ENCODE data around the gene CFTR. TPM values are rescaled to one million over a fixed set of nuclear protein-coding genes. Genes with fewer than 3 reads are reported as not detected.

CFTR gene
- total RNA-seq, 1 experiment from 2014 or later, result 0.72 TPM

GRCh38 chr7:117689406-117689805 lies 209.6 kb downstream of the CFTR start (continued):
- TF ChIP-seq KAT7 (CRISPR knock-in tag; IDR thresholded peaks at IDR 0.05; ENCODE audit: borderline replicate concordance) (no peak), GRHL2 (CRISPR knock-in tag; IDR thresholded peaks at IDR 0.05; ENCODE audit: insufficient replicate concordance, severe bottlenecking) (no peak), ZNF532 (CRISPR knock-in tag; IDR thresholded peaks at IDR 0.05; ENCODE audit: borderline replicate concordance) (no peak), ATF3 (CRISPR knock-in tag; conservative IDR thresholded peaks at IDR 0.05) (no peak), SMAD4 (CRISPR knock-in tag; IDR thresholded peaks at IDR 0.05) (no peak)
- TF ChIP-seq, protein P1, sequence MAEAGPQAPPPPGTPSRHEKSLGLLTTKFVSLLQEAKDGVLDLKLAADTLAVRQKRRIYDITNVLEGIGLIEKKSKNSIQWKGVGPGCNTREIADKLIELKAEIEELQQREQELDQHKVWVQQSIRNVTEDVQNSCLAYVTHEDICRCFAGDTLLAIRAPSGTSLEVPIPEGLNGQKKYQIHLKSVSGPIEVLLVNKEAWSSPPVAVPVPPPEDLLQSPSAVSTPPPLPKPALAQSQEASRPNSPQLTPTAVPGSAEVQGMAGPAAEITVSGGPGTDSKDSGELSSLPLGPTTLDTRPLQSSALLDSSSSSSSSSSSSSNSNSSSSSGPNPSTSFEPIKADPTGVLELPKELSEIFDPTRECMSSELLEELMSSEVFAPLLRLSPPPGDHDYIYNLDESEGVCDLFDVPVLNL (CRISPR knock-in tag; IDR thresholded peaks at IDR 0.05; ENCODE audit: borderline replicate concordance, low read depth), result no peak

- Mint-ChIP-seq H3K4me3 (no peak overlapping the region), H3K36me3 (no peaks in the 10 kb centered on the region), H3K27ac (no peak overlapping the region), H3K27me3 (ENCODE audit: low read depth) (no peaks in the 10 kb centered on the region), H3K9me3 (0 out of 2 replicates have a peak, but pooled peaks cover 10% of the 10 kb centered on the region), H3K4me1 (0 out of 2 replicates have a peak, but pooled peaks cover 2% of the 10 kb centered on the region)
- CTCF ChIA-PET, result interaction anchor here (1.4 kb wide), 1 partner anchor 26 kb away, joined by 4 read pairs; no protein-coding TSS in a partner anchor
- DNase-seq (ENCODE audit: low spot score) (no peak), ATAC-seq (peak; percentile 53; the same call in 1 of the 2 replicates)
- POLR2A ChIA-PET, result no interaction called here
- TF ChIP-seq PRRX2 (CRISPR knock-in tag; IDR thresholded peaks at IDR 0.05) (no peak), ZNF317 (CRISPR knock-in tag; IDR thresholded peaks at IDR 0.05; ENCODE audit: borderline replicate concordance, low read depth) (no peak), ERG (CRISPR knock-in tag; IDR thresholded peaks at IDR 0.05) (no peak), ZNF138 (CRISPR knock-in tag; conservative IDR thresholded peaks at IDR 0.05) (no peak), FOXK1 (CRISPR knock-in tag; IDR thresholded peaks at IDR 0.05) (no peak), HMGXB4 (CRISPR knock-in tag; IDR thresholded peaks at IDR 0.05) (no peak), CBFB (CRISPR knock-in tag; IDR thresholded peaks at IDR 0.05; ENCODE audit: low read depth) (no peak), NR3C1 (CRISPR knock-in tag; conservative IDR thresholded peaks at IDR 0.05; ENCODE audit: low read depth) (no peak), PRDM15 (CRISPR knock-in tag; IDR thresholded peaks at IDR 0.05) (no peak)
- TF ChIP-seq, protein P2, sequence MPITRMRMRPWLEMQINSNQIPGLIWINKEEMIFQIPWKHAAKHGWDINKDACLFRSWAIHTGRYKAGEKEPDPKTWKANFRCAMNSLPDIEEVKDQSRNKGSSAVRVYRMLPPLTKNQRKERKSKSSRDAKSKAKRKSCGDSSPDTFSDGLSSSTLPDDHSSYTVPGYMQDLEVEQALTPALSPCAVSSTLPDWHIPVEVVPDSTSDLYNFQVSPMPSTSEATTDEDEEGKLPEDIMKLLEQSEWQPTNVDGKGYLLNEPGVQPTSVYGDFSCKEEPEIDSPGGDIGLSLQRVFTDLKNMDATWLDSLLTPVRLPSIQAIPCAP (CRISPR knock-in tag; IDR thresholded peaks at IDR 0.05), result no peak
- TF ChIP-seq, protein P3, sequence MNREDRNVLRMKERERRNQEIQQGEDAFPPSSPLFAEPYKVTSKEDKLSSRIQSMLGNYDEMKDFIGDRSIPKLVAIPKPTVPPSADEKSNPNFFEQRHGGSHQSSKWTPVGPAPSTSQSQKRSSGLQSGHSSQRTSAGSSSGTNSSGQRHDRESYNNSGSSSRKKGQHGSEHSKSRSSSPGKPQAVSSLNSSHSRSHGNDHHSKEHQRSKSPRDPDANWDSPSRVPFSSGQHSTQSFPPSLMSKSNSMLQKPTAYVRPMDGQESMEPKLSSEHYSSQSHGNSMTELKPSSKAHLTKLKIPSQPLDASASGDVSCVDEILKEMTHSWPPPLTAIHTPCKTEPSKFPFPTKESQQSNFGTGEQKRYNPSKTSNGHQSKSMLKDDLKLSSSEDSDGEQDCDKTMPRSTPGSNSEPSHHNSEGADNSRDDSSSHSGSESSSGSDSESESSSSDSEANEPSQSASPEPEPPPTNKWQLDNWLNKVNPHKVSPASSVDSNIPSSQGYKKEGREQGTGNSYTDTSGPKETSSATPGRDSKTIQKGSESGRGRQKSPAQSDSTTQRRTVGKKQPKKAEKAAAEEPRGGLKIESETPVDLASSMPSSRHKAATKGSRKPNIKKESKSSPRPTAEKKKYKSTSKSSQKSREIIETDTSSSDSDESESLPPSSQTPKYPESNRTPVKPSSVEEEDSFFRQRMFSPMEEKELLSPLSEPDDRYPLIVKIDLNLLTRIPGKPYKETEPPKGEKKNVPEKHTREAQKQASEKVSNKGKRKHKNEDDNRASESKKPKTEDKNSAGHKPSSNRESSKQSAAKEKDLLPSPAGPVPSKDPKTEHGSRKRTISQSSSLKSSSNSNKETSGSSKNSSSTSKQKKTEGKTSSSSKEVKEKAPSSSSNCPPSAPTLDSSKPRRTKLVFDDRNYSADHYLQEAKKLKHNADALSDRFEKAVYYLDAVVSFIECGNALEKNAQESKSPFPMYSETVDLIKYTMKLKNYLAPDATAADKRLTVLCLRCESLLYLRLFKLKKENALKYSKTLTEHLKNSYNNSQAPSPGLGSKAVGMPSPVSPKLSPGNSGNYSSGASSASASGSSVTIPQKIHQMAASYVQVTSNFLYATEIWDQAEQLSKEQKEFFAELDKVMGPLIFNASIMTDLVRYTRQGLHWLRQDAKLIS (CRISPR knock-in tag; IDR thresholded peaks at IDR 0.05; ENCODE audit: borderline replicate concordance), result no peak
Measured at GRCh38 chr7:117690147-117690546, 210.3 kb downstream of the CFTR start.
